GM23338 (cell line): ENCODE results near the gene USP6NL. TPM values are rescaled to one million over a fixed set of nuclear protein-coding genes. Genes with fewer than 3 reads are reported as not detected.

ENCODE experiments used
- ATAC-seq: fragments of 200-7000 bp; cut with Tn5 transposase; 3 replicates; pipeline ENCODE4 v1.9.1; 2020
- DNase-seq: peaks from one replicate; pipeline ENCODE4 v3.0.0-alpha.2; 2015; ENCODE audit warnings: low spot score
- H2AFZ ChIP-seq: fragments of 200-600 bp; sonication (generic); 2 replicates; pipeline ENCODE4 v1.8.0; 2016; ENCODE audit warnings: antibody characterized with exemption, mild to moderate bottlenecking, moderate library complexity
- H3F3A ChIP-seq: fragments of 200-600 bp; sonication (generic); replicated peaks from 2 replicates; pipeline ENCODE4 v1.8.0; 2017; ENCODE audit warnings: antibody characterized with exemption, mixed run types, low read depth
- H3K27ac ChIP-seq: fragments of 200-600 bp; sonication (generic); 2 replicates; pipeline ENCODE4 v1.6.1; 2016; ENCODE audit warnings: low read depth
- H3K27me3 ChIP-seq: fragments of 200-600 bp; sonication (generic); 2 replicates; pipeline ENCODE4 v1.8.0; 2016; ENCODE audit warnings: mild to moderate bottlenecking, mixed run types, moderate library complexity; ENCODE audit not compliant: insufficient read depth
- H3K36me3 ChIP-seq: fragments of 200-600 bp; sonication (generic); 2 replicates; pipeline ENCODE4 v1.8.0; 2016; ENCODE audit warnings: mild to moderate bottlenecking; ENCODE audit not compliant: insufficient read depth
- H3K4me1 ChIP-seq: fragments of 200-600 bp; sonication (generic); 2 replicates; pipeline ENCODE4 v1.8.0; 2016; ENCODE audit warnings: mild to moderate bottlenecking, moderate library complexity; ENCODE audit not compliant: insufficient read depth
- H3K4me2 ChIP-seq: fragments of 200-600 bp; sonication (generic); 2 replicates; pipeline ENCODE4 v1.7.1; 2017; ENCODE audit warnings: mixed run types
- H3K4me3 ChIP-seq: fragments of 200-600 bp; sonication (generic); 2 replicates; pipeline ENCODE4 v1.6.1; 2016; ENCODE audit warnings: mixed run types
- H3K79me2 ChIP-seq: fragments of 200-600 bp; sonication (generic); replicated peaks from 2 replicates; pipeline ENCODE4 v1.8.0; 2017; ENCODE audit warnings: mild to moderate bottlenecking; ENCODE audit not compliant: insufficient read depth
- H3K9me2 ChIP-seq: fragments of 200-600 bp; sonication (generic); 2 replicates; pipeline ENCODE4 v1.8.0; 2017; ENCODE audit not compliant: insufficient read depth
- H4K20me1 ChIP-seq: fragments of 200-600 bp; sonication (generic); replicated peaks from 2 replicates; pipeline ENCODE4 v1.8.0; 2017; ENCODE audit warnings: mild to moderate bottlenecking; ENCODE audit not compliant: insufficient read depth
- H3K27ac Mint-ChIP-seq: 2 replicates; pipeline ENCODE4 v1.8.0; 2020; ENCODE audit warnings: inconsistent platforms, mild to moderate bottlenecking, moderate library complexity, mixed read lengths
- H3K27me3 Mint-ChIP-seq: 3 replicates; pipeline ENCODE4 v1.8.0; 2022; ENCODE audit warnings: low read depth, mild to moderate bottlenecking, moderate library complexity, mixed read lengths, inconsistent platforms; ENCODE audit not compliant: insufficient read depth, poor library complexity
- H3K36me3 Mint-ChIP-seq: 3 replicates; pipeline ENCODE4 v1.8.0; 2021; ENCODE audit warnings: low read depth, mild to moderate bottlenecking, inconsistent platforms, moderate library complexity, mixed read lengths
- H3K4me1 Mint-ChIP-seq: 3 replicates; pipeline ENCODE4 v1.8.0; 2020; ENCODE audit warnings: mild to moderate bottlenecking, inconsistent platforms, mixed read lengths
- H3K4me3 Mint-ChIP-seq: 3 replicates; pipeline ENCODE4 v1.8.0; 2021; ENCODE audit warnings: moderate library complexity, mild to moderate bottlenecking, inconsistent platforms, mixed read lengths
- H3K9me3 Mint-ChIP-seq: 3 replicates; pipeline ENCODE4 v1.8.0; 2020; ENCODE audit warnings: moderate library complexity, mild to moderate bottlenecking, inconsistent platforms, mixed read lengths
- CREB1 ChIP-seq: fragments of 250-450 bp; sonication (Bioruptor Pico); IDR thresholded peaks from 2 replicates; pipeline ENCODE4 v1.5.0; 2020; ENCODE audit warnings: low read depth, mild to moderate bottlenecking, moderate library complexity
- CTCF ChIP-seq, 2 experiments: fragments of 200-600 bp in 1 of 2; sonication (generic) in 1 of 2; conservative IDR thresholded peaks; 2 replicates each; pipeline versions ENCODE4 v1.5.1 to v1.6.1; 2016 to 2017; ENCODE audit warnings: antibody characterized with exemption in 2 of 2, low read depth in 2 of 2, mild to moderate bottlenecking in 2 of 2, moderate library complexity in 1 of 2
- ETS1 ChIP-seq: IDR thresholded peaks from 2 replicates; pipeline ENCODE4 v1.6.1; 2016; ENCODE audit warnings: antibody characterized with exemption
- EZH2 ChIP-seq: fragments of 200-600 bp; sonication (generic); IDR thresholded peaks from one replicate; pipeline ENCODE4 v1.8.0; 2017; ENCODE audit warnings: antibody characterized with exemption, mild to moderate bottlenecking, low read depth; ENCODE audit not compliant: unreplicated experiment
- EZH2phosphoT487 ChIP-seq: fragments of 200-600 bp; sonication (generic); IDR thresholded peaks from one replicate; pipeline ENCODE4 v1.8.1; 2018; ENCODE audit warnings: antibody characterized with exemption; ENCODE audit not compliant: unreplicated experiment
- JUNB ChIP-seq: IDR thresholded peaks from one replicate; pipeline ENCODE4 v1.6.1; 2016; ENCODE audit warnings: antibody characterized with exemption; ENCODE audit not compliant: unreplicated experiment
- NANOG ChIP-seq: IDR thresholded peaks from 2 replicates; pipeline ENCODE4 v1.6.1; 2016; ENCODE audit warnings: antibody characterized with exemption, borderline replicate concordance
- POLR2AphosphoS5 ChIP-seq: IDR thresholded peaks from 2 replicates; pipeline ENCODE4 v1.6.1; 2016; ENCODE audit warnings: antibody characterized with exemption, low read depth
- REST ChIP-seq: IDR thresholded peaks from one replicate; pipeline ENCODE4 v1.6.1; 2018; ENCODE audit warnings: antibody characterized with exemption; ENCODE audit not compliant: unreplicated experiment
- STAT1 ChIP-seq: IDR thresholded peaks from one replicate; pipeline ENCODE4 v1.6.1; 2016; ENCODE audit warnings: antibody characterized with exemption; ENCODE audit not compliant: unreplicated experiment
- ZNF114 ChIP-seq: fragments of 250-450 bp; sonication (Bioruptor Pico); IDR thresholded peaks from 2 replicates; pipeline ENCODE4 v1.5.0; 2020; ENCODE audit warnings: mild to moderate bottlenecking, moderate library complexity
- ZNF331 ChIP-seq: fragments of 250-450 bp; sonication (Bioruptor Pico); IDR thresholded peaks from 2 replicates; pipeline ENCODE4 v1.5.0; 2020; ENCODE audit warnings: low read depth, mild to moderate bottlenecking, moderate library complexity
- ZNF462 ChIP-seq: fragments of 250-450 bp; sonication (Bioruptor Pico); IDR thresholded peaks from 2 replicates; pipeline ENCODE4 v1.5.0; 2020; ENCODE audit warnings: mild to moderate bottlenecking, moderate library complexity
- polyA plus RNA-seq: library from polyadenylated mRNA; unstranded; fragments of >200 nt; fragmentation: Nextera tagmentation; extraction: Ambion mirVana; gene quantifications from 2 replicates; pipeline ENCODE4 v1.2.1, GENCODE V29; 2016
- total RNA-seq: library from RNA; depleted of rRNA; stranded (reverse); fragments of >200 nt; shearing (Covaris generic); gene quantifications from 2 replicates; pipeline ENCODE4 v1.2.3, GENCODE V29; 2014

USP6NL gene
- total and polyA plus RNA-seq, 2 experiments from 2014 or later: 8.1 to 29.7 TPM

GRCh38 chr10:11597470-11597869 is 14.0 kb downstream of the USP6NL start:
- H3K9me3 Mint-ChIP-seq: no peaks in the 10 kb centered on the region; the same call in 2 of the 3 replicates
- Histone ChIP-seq H2AFZ (no peak overlapping the region), H3K27me3 (no peaks in the 10 kb centered on the region), H3K9me2 (no peaks in the 10 kb centered on the region), H3K4me1 (peaks cover 8% of the 10 kb centered on the region), H4K20me1 (peaks cover 52% of the 10 kb centered on the region), H3K27ac (no peak overlapping the region), H3K36me3 (no peaks in the 10 kb centered on the region), H3K4me3 (no peak overlapping the region), H3F3A (no peaks in the 10 kb centered on the region), H3K79me2 (peaks cover 100% of the 10 kb centered on the region), H3K4me2 (no peak overlapping the region)
- peaks cover 24% of the 10 kb centered on the region for H3K4me1 Mint-ChIP-seq
- DNase-seq (no peak), ATAC-seq (no peak)
- H3K36me3 Mint-ChIP-seq: 0 out of 3 replicates have a peak, but pooled peaks cover 4% of the 10 kb centered on the region
- H3K27me3 Mint-ChIP-seq: peaks cover 3% of the 10 kb centered on the region
- no peak overlapping the region for H3K27ac Mint-ChIP-seq
- no peak overlapping the region for H3K4me3 Mint-ChIP-seq
- no peak for TF ChIP-seq CTCF (conservative IDR thresholded peaks at IDR 0.05; ENCODE audit: low read depth in 2 of 2)
- no peak for TF ChIP-seq REST
- TF ChIP-seq ETS1: no peak
- TF ChIP-seq JUNB: no peak
- no peak for TF ChIP-seq EZH2phosphoT487
- no peak for TF ChIP-seq NANOG
- TF ChIP-seq EZH2: no peak
- no peak for TF ChIP-seq ZNF462 (CRISPR knock-in tag)
- TF ChIP-seq ZNF331 (CRISPR knock-in tag): no peak
- TF ChIP-seq ZNF114 (CRISPR knock-in tag): no peak
- no peak for TF ChIP-seq POLR2AphosphoS5
- no peak for TF ChIP-seq CREB1 (CRISPR knock-in tag)
- TF ChIP-seq STAT1: no peak
